Parathyroid adenoma (tissue), 2 donors: ENCODE data around the gene TBC1D22A.

Source experiments
- H2AFZ ChIP-seq: fragments of 300-600 bp; sonication (generic); one replicate; pipeline ENCODE4 v1.7.0; 2017; ENCODE audit warnings: antibody characterized with exemption, mild to moderate bottlenecking
- H3K27ac ChIP-seq: fragments of 300-600 bp; sonication (generic); one replicate; pipeline ENCODE4 v1.7.0; 2017
- H3K27me3 ChIP-seq: fragments of 300-600 bp; sonication (generic); one replicate; pipeline ENCODE4 v1.7.0; 2017; ENCODE audit warnings: low read length; ENCODE audit not compliant: control insufficient read depth, insufficient read depth
- H3K36me3 ChIP-seq: fragments of 300-600 bp; sonication (generic); one replicate; pipeline ENCODE4 v1.7.0; 2017; ENCODE audit warnings: low read length; ENCODE audit not compliant: control insufficient read depth, insufficient read depth
- H3K4me1 ChIP-seq: fragments of 300-600 bp; sonication (generic); one replicate; pipeline ENCODE4 v1.7.0; 2017; ENCODE audit warnings: control low read depth
- H3K4me2 ChIP-seq: fragments of 300-600 bp; sonication (generic); one replicate; pipeline ENCODE4 v1.7.0; 2017; ENCODE audit warnings: low read length
- H3K4me3 ChIP-seq: fragments of 300-600 bp; sonication (generic); one replicate; pipeline ENCODE4 v1.7.0; 2017; ENCODE audit warnings: low read depth, low read length
- H3K79me2 ChIP-seq: fragments of 300-600 bp; sonication (generic); one replicate; pipeline ENCODE4 v1.7.0; 2017; ENCODE audit warnings: control low read depth
- H3K9ac ChIP-seq: fragments of 300-600 bp; sonication (generic); one replicate; pipeline ENCODE4 v1.7.0; 2017; ENCODE audit warnings: mild to moderate bottlenecking
- H3K9me3 ChIP-seq: fragments of 300-600 bp; sonication (generic); one replicate; pipeline ENCODE4 v1.7.0; 2017; ENCODE audit warnings: low read length; ENCODE audit not compliant: control insufficient read depth
- TF ChIP-seq, protein P1 (sequence below): fragments of 300-600 bp; sonication (generic); IDR thresholded peaks from one replicate; pipeline ENCODE4 v1.7.0; 2017; ENCODE audit warnings: antibody characterized with exemption, mild to moderate bottlenecking
- donor health status: primary hyperparathyroidism.

The TBC1D22A gene

DNA sequence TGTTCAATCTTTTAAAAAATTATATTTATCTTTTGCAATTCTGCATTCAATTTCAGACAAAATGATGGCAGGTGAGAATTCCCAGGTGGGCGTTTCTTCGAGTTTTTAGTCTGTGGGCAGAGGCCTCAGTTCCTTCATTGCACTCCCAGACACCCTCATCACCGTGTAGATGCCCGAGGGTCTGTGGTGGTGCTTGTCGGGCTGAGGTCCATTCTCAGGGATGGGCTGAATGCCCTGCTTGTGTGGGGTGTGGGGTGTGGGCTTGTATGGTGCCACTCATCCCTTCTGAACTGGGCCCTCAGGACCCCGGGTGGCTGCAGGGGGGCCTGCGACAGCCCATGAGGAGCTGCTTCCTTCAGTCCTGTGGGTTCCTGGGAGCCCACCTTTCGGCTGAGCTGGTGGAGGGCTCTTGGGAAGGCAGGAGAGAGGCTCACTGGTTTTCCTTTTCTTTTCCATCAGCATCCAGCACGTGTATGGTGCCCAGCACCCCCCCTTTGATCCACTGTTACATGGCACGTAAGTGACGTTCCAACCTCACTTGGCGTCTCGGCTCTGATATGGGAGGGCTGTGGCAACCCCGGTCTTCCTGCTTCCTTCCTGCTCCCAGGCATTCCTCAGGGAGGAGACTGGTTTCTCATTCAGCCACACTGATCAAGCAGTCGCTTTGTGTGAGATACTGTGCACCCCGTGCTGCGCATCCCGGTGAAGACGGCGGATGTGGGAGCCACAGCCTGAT lies 29.8 kb downstream of the TBC1D22A start:
- H3K27me3 ChIP-seq = no peaks in the 10 kb centered on the region
- no peaks in the 10 kb centered on the region for H3K36me3 ChIP-seq
- H3K27ac ChIP-seq = no peak overlapping the region
- no peaks in the 10 kb centered on the region for H3K9me3 ChIP-seq
- H3K4me1 ChIP-seq = no peaks in the 10 kb centered on the region
- H3K79me2 ChIP-seq = peaks cover 9% of the 10 kb centered on the region
- H3K9ac ChIP-seq = no peak overlapping the region
- no peak overlapping the region for H3K4me3 ChIP-seq
- TF ChIP-seq, protein P1, sequence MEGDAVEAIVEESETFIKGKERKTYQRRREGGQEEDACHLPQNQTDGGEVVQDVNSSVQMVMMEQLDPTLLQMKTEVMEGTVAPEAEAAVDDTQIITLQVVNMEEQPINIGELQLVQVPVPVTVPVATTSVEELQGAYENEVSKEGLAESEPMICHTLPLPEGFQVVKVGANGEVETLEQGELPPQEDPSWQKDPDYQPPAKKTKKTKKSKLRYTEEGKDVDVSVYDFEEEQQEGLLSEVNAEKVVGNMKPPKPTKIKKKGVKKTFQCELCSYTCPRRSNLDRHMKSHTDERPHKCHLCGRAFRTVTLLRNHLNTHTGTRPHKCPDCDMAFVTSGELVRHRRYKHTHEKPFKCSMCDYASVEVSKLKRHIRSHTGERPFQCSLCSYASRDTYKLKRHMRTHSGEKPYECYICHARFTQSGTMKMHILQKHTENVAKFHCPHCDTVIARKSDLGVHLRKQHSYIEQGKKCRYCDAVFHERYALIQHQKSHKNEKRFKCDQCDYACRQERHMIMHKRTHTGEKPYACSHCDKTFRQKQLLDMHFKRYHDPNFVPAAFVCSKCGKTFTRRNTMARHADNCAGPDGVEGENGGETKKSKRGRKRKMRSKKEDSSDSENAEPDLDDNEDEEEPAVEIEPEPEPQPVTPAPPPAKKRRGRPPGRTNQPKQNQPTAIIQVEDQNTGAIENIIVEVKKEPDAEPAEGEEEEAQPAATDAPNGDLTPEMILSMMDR = no peak
- no peak overlapping the region for H2AFZ ChIP-seq
- H3K4me2 ChIP-seq = no peak overlapping the region

DNA sequence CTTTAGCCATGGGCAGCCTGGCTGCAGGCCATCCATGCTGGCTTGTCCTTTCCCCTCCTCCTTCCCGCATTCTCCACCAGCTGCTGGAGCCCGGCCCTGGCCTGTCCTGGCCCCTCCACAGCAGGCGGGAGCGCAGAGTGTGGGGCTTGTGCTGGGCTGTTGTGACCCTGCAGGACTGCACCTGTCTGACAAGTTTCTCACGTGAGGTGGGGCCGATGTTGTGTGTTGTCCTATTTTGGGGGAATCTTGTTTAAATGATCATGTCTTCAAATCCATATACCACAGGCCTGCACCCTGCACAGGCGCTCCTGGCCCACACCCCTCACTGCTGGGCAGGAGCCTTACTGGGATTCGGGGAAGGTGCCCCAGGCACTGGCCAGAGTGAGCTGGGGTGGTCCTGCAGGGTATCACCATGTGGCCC lies 30.4 kb downstream of the TBC1D22A start:
- TF ChIP-seq, protein P1 = no peak

DNA sequence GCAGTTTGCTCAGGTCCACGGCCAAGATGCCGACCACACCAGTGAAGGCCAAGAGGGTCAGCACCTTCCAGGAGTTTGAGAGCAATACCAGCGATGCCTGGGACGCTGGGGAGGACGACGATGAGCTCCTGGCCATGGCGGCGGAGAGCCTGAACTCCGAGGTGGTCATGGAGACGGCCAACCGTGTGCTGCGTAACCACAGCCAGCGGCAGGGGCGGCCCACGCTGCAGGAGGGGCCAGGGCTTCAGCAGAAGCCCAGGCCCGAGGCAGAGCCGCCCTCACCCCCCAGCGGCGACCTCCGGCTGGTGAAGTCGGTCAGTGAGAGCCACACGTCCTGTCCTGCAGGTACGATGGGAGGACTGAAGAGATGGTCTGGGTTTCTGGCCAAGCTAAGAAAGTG lies 31.0 kb downstream of the TBC1D22A start:
- H3K9ac ChIP-seq = no peak overlapping the region
- H2AFZ ChIP-seq = no peak overlapping the region
- H3K4me1 ChIP-seq = no peaks in the 10 kb centered on the region
- no peaks in the 10 kb centered on the region for H3K36me3 ChIP-seq
- H3K27ac ChIP-seq = no peak overlapping the region
- peaks cover 9% of the 10 kb centered on the region for H3K79me2 ChIP-seq
- H3K4me2 ChIP-seq = no peak overlapping the region
- H3K27me3 ChIP-seq = no peaks in the 10 kb centered on the region
- TF ChIP-seq, protein P1 = no peak
- no peak overlapping the region for H3K4me3 ChIP-seq
- no peaks in the 10 kb centered on the region for H3K9me3 ChIP-seq

More for the DNA sequence above, 30.4 kb downstream of the TBC1D22A start:
- Histone ChIP-seq H3K27ac (no peak overlapping the region), H3K36me3 (no peaks in the 10 kb centered on the region), H2AFZ (no peak overlapping the region), H3K27me3 (no peaks in the 10 kb centered on the region), H3K4me1 (no peaks in the 10 kb centered on the region), H3K4me2 (no peak overlapping the region), H3K79me2 (peaks cover 9% of the 10 kb centered on the region), H3K9ac (no peak overlapping the region), H3K4me3 (no peak overlapping the region), H3K9me3 (no peaks in the 10 kb centered on the region)

DNA sequence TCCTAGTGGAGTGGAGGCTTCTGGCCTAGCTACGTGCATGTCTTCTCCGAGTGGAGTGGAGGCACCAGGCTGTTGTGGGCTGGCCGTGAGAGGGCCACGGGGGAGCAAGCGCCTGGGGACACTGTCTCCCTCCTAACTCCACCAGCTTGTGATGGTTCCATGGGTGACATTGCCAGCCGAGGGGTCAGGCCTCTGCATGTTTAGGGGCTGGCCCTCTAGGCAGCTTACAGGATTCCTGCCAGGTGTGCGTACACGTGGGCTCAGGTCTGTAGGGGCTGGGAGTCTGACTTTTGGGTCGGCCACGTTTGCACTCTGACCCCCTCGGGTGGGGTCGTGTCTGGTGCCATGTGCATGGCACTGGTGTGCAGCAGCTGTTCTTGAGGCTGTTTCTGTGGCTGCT lies 31.6 kb downstream of the TBC1D22A start:
- H3K4me1 ChIP-seq = no peaks in the 10 kb centered on the region
- no peaks in the 10 kb centered on the region for H3K36me3 ChIP-seq
- H3K27me3 ChIP-seq = no peaks in the 10 kb centered on the region
- no peak overlapping the region for H3K4me2 ChIP-seq
- H3K4me3 ChIP-seq = no peak overlapping the region
- H2AFZ ChIP-seq = no peak overlapping the region
- H3K9ac ChIP-seq = no peak overlapping the region
- H3K79me2 ChIP-seq = peaks cover 9% of the 10 kb centered on the region
- H3K27ac ChIP-seq = no peak overlapping the region
- no peaks in the 10 kb centered on the region for H3K9me3 ChIP-seq
- TF ChIP-seq, protein P1 = no peak

DNA sequence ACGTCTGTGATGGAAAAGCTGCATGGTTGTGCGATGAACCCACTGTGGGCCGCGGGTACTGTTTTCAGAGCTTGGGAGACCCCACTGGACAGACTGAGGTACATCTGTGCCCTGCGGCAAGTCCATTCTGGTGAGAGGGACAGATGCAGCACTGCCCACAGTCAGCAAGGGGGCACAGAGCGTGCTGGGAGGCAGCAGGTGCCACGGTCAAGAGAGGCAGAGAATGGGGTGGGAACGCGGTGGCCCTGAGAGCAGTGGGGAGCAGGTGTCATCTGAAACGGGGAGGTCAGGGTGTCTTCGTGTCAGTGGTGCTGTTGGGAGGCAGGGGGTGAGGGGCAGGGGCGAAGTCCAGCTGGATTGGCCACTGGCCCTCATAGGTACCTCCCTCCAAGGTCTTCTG lies 32.0 kb downstream of the TBC1D22A start:
- H3K9ac ChIP-seq = no peak overlapping the region
- TF ChIP-seq, protein P1 = no peak
- H2AFZ ChIP-seq = no peak overlapping the region
- H3K4me2 ChIP-seq = no peak overlapping the region
- no peaks in the 10 kb centered on the region for H3K36me3 ChIP-seq
- H3K4me1 ChIP-seq = no peaks in the 10 kb centered on the region
- peaks cover 9% of the 10 kb centered on the region for H3K79me2 ChIP-seq
- no peak overlapping the region for H3K4me3 ChIP-seq
- no peak overlapping the region for H3K27ac ChIP-seq
- no peaks in the 10 kb centered on the region for H3K27me3 ChIP-seq
- H3K9me3 ChIP-seq = no peaks in the 10 kb centered on the region
